GM18505 (cell line): ENCODE measurements around the gene RAB3A.
A peak's percentile ranks its signal among the peaks of the same experiment; 100 is the strongest.
"Not testable (repeated sequence)": the region's sequence is repeated elsewhere in the genome, so short reads cannot be mapped to it uniquely, and the experiment has no call there.

Experiments used
- ATAC-seq: cut with Tn5 transposase; IDR thresholded peaks from one replicate; pipeline ENCODE4 v1.9.1; 2021; ENCODE audit not compliant: unreplicated experiment
- POLR2A ChIP-seq: IDR thresholded peaks from 4 replicates; pipeline ENCODE4 v1.6.1; 2011; ENCODE audit warnings: borderline replicate concordance; ENCODE audit not compliant: insufficient read depth, insufficient read length; ENCODE audit errors: extremely low read depth

The RAB3A gene

GRCh38 chr19:18218159-18218558 lies 14.3 kb upstream of the RAB3A start:
- ATAC-seq = no peak
- TF ChIP-seq POLR2A = no peak

- ATAC-seq = no peak
- no peak for TF ChIP-seq POLR2A
Measured at GRCh38 chr19:18216789-18217188, 12.9 kb upstream of the RAB3A start.

GRCh38 chr19:18214779-18215433 lies 11.1 kb upstream of the RAB3A start:
- no peak for TF ChIP-seq POLR2A
- ATAC-seq = no peak

- no peak for TF ChIP-seq POLR2A
- ATAC-seq = no peak
Measured at GRCh38 chr19:18211683-18212082, 7.8 kb upstream of the RAB3A start.

GRCh38 chr19:18209912-18210311 lies 6.1 kb upstream of the RAB3A start:
- not testable (repeated sequence) for ATAC-seq

- ATAC-seq = no peak
- TF ChIP-seq POLR2A = no peak
Measured at GRCh38 chr19:18208098-18208951, 4.5 kb upstream of the RAB3A start.

GRCh38 chr19:18206018-18206417 lies 2.2 kb upstream of the RAB3A start:
- TF ChIP-seq POLR2A = no peak
- ATAC-seq = no peak

- ATAC-seq = no peak
- no peak for TF ChIP-seq POLR2A
Measured at GRCh38 chr19:18205200-18205892, 1.5 kb upstream of the RAB3A start.

- peak; percentile 15 for ATAC-seq
- TF ChIP-seq POLR2A = peak; percentile 20
Measured at GRCh38 chr19:18204394-18205199, 755 bp upstream of the RAB3A start.

GRCh38 chr19:18203408-18203862 lies 407 bp downstream of the RAB3A start:
- no peak for ATAC-seq
- TF ChIP-seq POLR2A = no peak

GRCh38 chr19:18202778-18203407 lies 949 bp downstream of the RAB3A start:
- TF ChIP-seq POLR2A = no peak
- no peak for ATAC-seq

GRCh38 chr19:18202397-18202777 lies 1.5 kb downstream of the RAB3A start:
- no peak for ATAC-seq

More at GRCh38 chr19:18202397-18202777, 1.5 kb downstream of the RAB3A start:
- TF ChIP-seq POLR2A = no peak
